OCI-LY3 (cell line): ENCODE data around the gene SQSTM1.
"Not testable (repeated sequence)": the region's sequence is repeated elsewhere in the genome, so short reads cannot be mapped to it uniquely, and the experiment has no call there.

Source experiments
- H2AFZ ChIP-seq: fragments of 200-600, 300-600 bp; shearing (Covaris generic); 2 replicates; pipeline ENCODE4 v1.6.0; 2014; ENCODE audit warnings: antibody characterized with exemption, low read depth, low read length
- H3K27ac ChIP-seq: fragments of 200-600, 300-600 bp; sonication (generic); 2 replicates; pipeline ENCODE4 v1.5.1; 2014; ENCODE audit warnings: mild to moderate bottlenecking, low read length, moderate library complexity, mixed read lengths
- H3K27me3 ChIP-seq: fragments of 200-600, 300-600 bp; sonication (generic); 2 replicates; pipeline ENCODE4 v1.6.1; 2014; ENCODE audit warnings: low read depth, low read length, mixed read lengths
- H3K36me3 ChIP-seq: fragments of 200-600, 300-600 bp; sonication (generic); replicated peaks from 2 replicates; pipeline ENCODE3; 2014; ENCODE audit warnings: low read depth, low read length, mixed read lengths
- H3K4me1 ChIP-seq: fragments of 300-600, 200-600 bp; sonication (generic); 2 replicates; pipeline ENCODE4 v1.6.1; 2014; ENCODE audit warnings: low read length, mixed read lengths
- H3K4me2 ChIP-seq: fragments of 200-600, 300-600 bp; sonication (generic); 2 replicates; pipeline ENCODE4 v1.6.1; 2014; ENCODE audit warnings: low read length, mixed read lengths
- H3K4me3 ChIP-seq: fragments of 300-600, 200-600 bp; sonication (generic); 2 replicates; pipeline ENCODE4 v1.5.1; 2014; ENCODE audit warnings: antibody characterized with exemption, mild to moderate bottlenecking, low read length, moderate library complexity
- H3K79me2 ChIP-seq: fragments of 300-600, 200-600 bp; shearing (Covaris generic); 2 replicates; pipeline ENCODE4 v1.6.1; 2014; ENCODE audit warnings: mild to moderate bottlenecking, low read length, mixed read lengths
- H3K9ac ChIP-seq: fragments of 300-600, 200-600 bp; shearing (Covaris generic); 2 replicates; pipeline ENCODE4 v1.6.0; 2014; ENCODE audit warnings: mild to moderate bottlenecking, low read length, moderate library complexity
- H3K9me3 ChIP-seq: fragments of 200-600, 300-600 bp; shearing (Covaris generic); 2 replicates; pipeline ENCODE4 v1.6.1; 2014; ENCODE audit warnings: low read length, mixed read lengths; ENCODE audit not compliant: insufficient read depth
- H4K20me1 ChIP-seq: fragments of 200-600, 300-600 bp; sonication (generic); 2 replicates; pipeline ENCODE4 v1.6.1; 2016; ENCODE audit warnings: low read length, mixed read lengths; ENCODE audit not compliant: insufficient read depth
- CTCF ChIP-seq: fragments of 200-600, 300-600 bp; sonication (generic); IDR thresholded peaks from 2 replicates; pipeline ENCODE4 v1.5.1; 2014; ENCODE audit warnings: antibody characterized with exemption, low read length, low read depth
- EZH2phosphoT487 ChIP-seq: fragments of 200-600 bp; shearing (Covaris generic); IDR thresholded peaks from 2 replicates; pipeline ENCODE4 v1.6.1; 2018; ENCODE audit warnings: antibody characterized with exemption, mixed run types, low read depth

The SQSTM1 gene

GRCh38 chr5:179833056-179833708 is 12.5 kb downstream of the SQSTM1 start:
- Histone ChIP-seq H3K4me1 (no peaks in the 10 kb centered on the region), H3K4me3 (no peak overlapping the region), H2AFZ (no peak overlapping the region), H3K36me3 (peaks cover 73% of the 10 kb centered on the region), H3K27ac (no peak overlapping the region), H3K27me3 (no peaks in the 10 kb centered on the region), H3K79me2 (peaks cover 20% of the 10 kb centered on the region; the same call in 1 of the 2 replicates), H3K9me3 (no peaks in the 10 kb centered on the region), H3K4me2 (no peak overlapping the region), H4K20me1 (peaks cover 30% of the 10 kb centered on the region), H3K9ac (no peak overlapping the region)
- TF ChIP-seq EZH2phosphoT487 = no peak
- no peak for TF ChIP-seq CTCF

- Histone ChIP-seq H3K4me3 (no peak overlapping the region), H3K4me1 (no peaks in the 10 kb centered on the region), H3K79me2 (peaks cover 20% of the 10 kb centered on the region; the same call in 1 of the 2 replicates), H3K9me3 (no peaks in the 10 kb centered on the region), H3K9ac (no peak overlapping the region), H4K20me1 (peaks cover 29% of the 10 kb centered on the region), H3K27me3 (no peaks in the 10 kb centered on the region), H2AFZ (no peak overlapping the region), H3K4me2 (no peak overlapping the region), H3K27ac (no peak overlapping the region), H3K36me3 (peaks cover 72% of the 10 kb centered on the region)
- TF ChIP-seq CTCF (no peak), EZH2phosphoT487 (no peak)
These were observed 13.0 kb downstream of the SQSTM1 start for GRCh38 chr5:179833709-179834070.

- H3K9me3 ChIP-seq = no peaks in the 10 kb centered on the region
- H3K9ac ChIP-seq = no peak overlapping the region
- H3K27ac ChIP-seq = no peak overlapping the region
- no peak overlapping the region for H3K4me2 ChIP-seq
- H3K27me3 ChIP-seq = no peaks in the 10 kb centered on the region
- peaks cover 16% of the 10 kb centered on the region; the same call in 1 of the 2 replicates for H3K79me2 ChIP-seq
- no peak overlapping the region for H3K4me3 ChIP-seq
- no peak overlapping the region for H2AFZ ChIP-seq
- TF ChIP-seq CTCF (no peak), EZH2phosphoT487 (no peak)
- H4K20me1 ChIP-seq = peaks cover 24% of the 10 kb centered on the region; the same call in 1 of the 2 replicates
- no peaks in the 10 kb centered on the region for H3K4me1 ChIP-seq
- H3K36me3 ChIP-seq = peaks cover 68% of the 10 kb centered on the region
These were observed 13.4 kb downstream of the SQSTM1 start for GRCh38 chr5:179834120-179834519.

- not testable (repeated sequence) for H3K4me3 ChIP-seq, H3K4me2 ChIP-seq, H2AFZ ChIP-seq, H3K27ac ChIP-seq, H3K4me1 ChIP-seq, H3K9me3 ChIP-seq, H3K9ac ChIP-seq, H3K27me3 ChIP-seq
- Histone ChIP-seq H4K20me1 (peaks cover 26% of the 10 kb centered on the region; the same call in 1 of the 2 replicates), H3K36me3 (peaks cover 65% of the 10 kb centered on the region), H3K79me2 (peaks cover 11% of the 10 kb centered on the region; the same call in 1 of the 2 replicates)
These were observed 14.2 kb downstream of the SQSTM1 start for GRCh38 chr5:179834871-179835270.
